Caco-2 (cell line): ENCODE measurements around the gene CDON. TPM values are rescaled to one million over a fixed set of nuclear protein-coding genes. Genes with fewer than 3 reads are reported as not detected.

Experiments
- BruUV-seq: library from RNA; stranded (reverse); fragments of 400-500 nt; replicated peaks from 2 replicates; lab custom pipeline; 2021; lab: Mats Ljungman, UMichigan
- CTCF ChIA-PET: fragments of 300-600 bp; sonication (Branson Sonifier 250); formaldehyde crosslinking; loops from one replicate; lab custom pipeline; 2022; ENCODE audit warnings: antibody characterized with exemption; lab: Charles Lee
- POLR2A ChIA-PET: fragments of 300-600 bp; sonication (Branson Sonifier 250); formaldehyde crosslinking; loops from one replicate; lab custom pipeline; 2022; ENCODE audit warnings: antibody characterized with exemption; lab: Charles Lee
- DNase-seq, 2 experiments: peaks; one replicate each; pipeline versions ENCODE4 v3.0.0 to v3.0.0-alpha.2; 2020 to 2022
- H3K27me3 ChIP-seq: replicated peaks from 2 replicates; pipeline ENCODE4 v1.6.0; 2011; ENCODE audit warnings: low read length; ENCODE audit not compliant: control insufficient read depth, insufficient read depth
- H3K36me3 ChIP-seq: 2 replicates; pipeline ENCODE4 v1.5.1; 2011; ENCODE audit warnings: low read length; ENCODE audit not compliant: control insufficient read depth, insufficient read depth
- H3K4me1 ChIP-seq: fragments of 250-450 bp; sonication (Bioruptor Pico); 2 replicates; pipeline ENCODE4 v1.5.1; 2020; ENCODE audit warnings: mild to moderate bottlenecking
- H3K4me3 ChIP-seq: 2 replicates; pipeline ENCODE4 v1.5.1; 2011; ENCODE audit warnings: low read depth, mild to moderate bottlenecking, control low read depth, low read length
- H3K9me3 ChIP-seq: fragments of 250-450 bp; sonication (Bioruptor Pico); 2 replicates; pipeline ENCODE4 v1.5.1; 2020; ENCODE audit warnings: mild to moderate bottlenecking, moderate library complexity
- H3K27ac Mint-ChIP-seq: one replicate; pipeline ENCODE4 v1.8.0; 2022; ENCODE audit warnings: mixed read lengths; ENCODE audit not compliant: unreplicated experiment
- H3K27me3 Mint-ChIP-seq: one replicate; pipeline ENCODE4 v1.8.0; 2022; ENCODE audit warnings: mixed read lengths; ENCODE audit not compliant: insufficient read depth, unreplicated experiment
- H3K36me3 Mint-ChIP-seq: one replicate; pipeline ENCODE4 v1.8.0; 2022; ENCODE audit warnings: mild to moderate bottlenecking, mixed read lengths; ENCODE audit not compliant: insufficient read depth, unreplicated experiment
- H3K4me1 Mint-ChIP-seq: one replicate; pipeline ENCODE4 v1.8.0; 2022; ENCODE audit warnings: low read depth, mixed read lengths; ENCODE audit not compliant: unreplicated experiment
- H3K4me3 Mint-ChIP-seq: one replicate; pipeline ENCODE4 v1.8.0; 2022; ENCODE audit warnings: mild to moderate bottlenecking, moderate library complexity, mixed read lengths; ENCODE audit not compliant: unreplicated experiment
- H3K9me3 Mint-ChIP-seq: one replicate; pipeline ENCODE4 v1.8.0; 2022; ENCODE audit warnings: mixed read lengths; ENCODE audit not compliant: unreplicated experiment
- intact Hi-C: fragments of 100-400 bp; cut with micrococcal nuclease; formaldehyde crosslinking; loops from one replicate; pipeline ENCODE4 v1.10.0; 2022; ENCODE audit not compliant: unreplicated experiment
- total RNA-seq: library from RNA; stranded (reverse); gene quantifications from 2 replicates; pipeline ENCODE4 v1.2.3, GENCODE V29; 2022
- TF ChIP-seq, protein P1 (sequence below), 2 experiments: fragments of 200-600 bp in 1 of 2; IDR thresholded peaks; 1 replicate in 1 of 2; 2 replicates in 1 of 2; pipeline versions ENCODE4 v1.5.1 to v1.8.0; 2011 to 2022; ENCODE audit warnings: antibody characterized with exemption in 1 of 2, control low read depth in 1 of 2, inconsistent platforms in 1 of 2, low read depth in 1 of 2, low read length in 1 of 2, mild to moderate bottlenecking in 1 of 2, moderate library complexity in 1 of 2; ENCODE audit not compliant: insufficient read depth in 1 of 2, severe bottlenecking in 1 of 2, unreplicated experiment in 1 of 2

The CDON gene
- total RNA-seq, 1 experiment from 2014 or later, result 6.8 TPM

DNA sequence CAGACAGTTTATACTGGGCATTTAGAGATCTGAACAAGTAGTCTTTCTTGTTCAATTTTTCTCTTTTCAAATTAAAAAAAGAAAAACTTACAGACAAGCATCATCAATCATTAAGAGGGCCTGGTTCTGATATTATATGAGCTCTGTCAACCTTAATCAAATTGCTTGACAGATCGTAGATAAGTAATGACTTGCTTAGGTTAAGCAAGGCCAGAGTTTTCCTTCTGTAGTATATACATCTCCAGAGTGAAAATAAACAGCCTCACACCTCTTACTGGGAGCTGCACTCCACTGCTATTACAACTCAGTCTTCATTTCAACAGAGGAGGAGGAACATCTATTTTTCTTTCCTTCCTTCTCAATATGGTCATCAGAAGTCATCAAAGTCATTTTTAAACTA, 13.5 kb downstream of the CDON start:
- no peaks in the 10 kb centered on the region for H3K4me1 ChIP-seq
- H3K36me3 ChIP-seq, result no peaks in the 10 kb centered on the region
- H3K4me3 ChIP-seq, result no peak overlapping the region
- H3K4me1 Mint-ChIP-seq, result no peaks in the 10 kb centered on the region
- CTCF ChIA-PET, result no interaction called here
- H3K4me3 Mint-ChIP-seq, result no peak overlapping the region
- intact Hi-C loops, result no loop called here
- H3K27me3 Mint-ChIP-seq, result peaks cover 9% of the 10 kb centered on the region
- H3K27me3 ChIP-seq, result no peaks in the 10 kb centered on the region
- POLR2A ChIA-PET, result no interaction called here
- no peak for DNase-seq
- TF ChIP-seq, protein P1, sequence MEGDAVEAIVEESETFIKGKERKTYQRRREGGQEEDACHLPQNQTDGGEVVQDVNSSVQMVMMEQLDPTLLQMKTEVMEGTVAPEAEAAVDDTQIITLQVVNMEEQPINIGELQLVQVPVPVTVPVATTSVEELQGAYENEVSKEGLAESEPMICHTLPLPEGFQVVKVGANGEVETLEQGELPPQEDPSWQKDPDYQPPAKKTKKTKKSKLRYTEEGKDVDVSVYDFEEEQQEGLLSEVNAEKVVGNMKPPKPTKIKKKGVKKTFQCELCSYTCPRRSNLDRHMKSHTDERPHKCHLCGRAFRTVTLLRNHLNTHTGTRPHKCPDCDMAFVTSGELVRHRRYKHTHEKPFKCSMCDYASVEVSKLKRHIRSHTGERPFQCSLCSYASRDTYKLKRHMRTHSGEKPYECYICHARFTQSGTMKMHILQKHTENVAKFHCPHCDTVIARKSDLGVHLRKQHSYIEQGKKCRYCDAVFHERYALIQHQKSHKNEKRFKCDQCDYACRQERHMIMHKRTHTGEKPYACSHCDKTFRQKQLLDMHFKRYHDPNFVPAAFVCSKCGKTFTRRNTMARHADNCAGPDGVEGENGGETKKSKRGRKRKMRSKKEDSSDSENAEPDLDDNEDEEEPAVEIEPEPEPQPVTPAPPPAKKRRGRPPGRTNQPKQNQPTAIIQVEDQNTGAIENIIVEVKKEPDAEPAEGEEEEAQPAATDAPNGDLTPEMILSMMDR (IDR thresholded peaks at IDR 0.05; ENCODE audit: insufficient read depth in 1 of 2, low read depth in 1 of 2, low read length in 1 of 2, severe bottlenecking in 1 of 2, unreplicated experiment in 1 of 2), result no peak
- no peaks in the 10 kb centered on the region for H3K36me3 Mint-ChIP-seq
- H3K9me3 Mint-ChIP-seq, result no peaks in the 10 kb centered on the region
- BruUV-seq, result no TSS peak
- no peak overlapping the region for H3K27ac Mint-ChIP-seq
- 0 out of 2 replicates have a peak, but pooled peaks cover 3% of the 10 kb centered on the region for H3K9me3 ChIP-seq

DNA sequence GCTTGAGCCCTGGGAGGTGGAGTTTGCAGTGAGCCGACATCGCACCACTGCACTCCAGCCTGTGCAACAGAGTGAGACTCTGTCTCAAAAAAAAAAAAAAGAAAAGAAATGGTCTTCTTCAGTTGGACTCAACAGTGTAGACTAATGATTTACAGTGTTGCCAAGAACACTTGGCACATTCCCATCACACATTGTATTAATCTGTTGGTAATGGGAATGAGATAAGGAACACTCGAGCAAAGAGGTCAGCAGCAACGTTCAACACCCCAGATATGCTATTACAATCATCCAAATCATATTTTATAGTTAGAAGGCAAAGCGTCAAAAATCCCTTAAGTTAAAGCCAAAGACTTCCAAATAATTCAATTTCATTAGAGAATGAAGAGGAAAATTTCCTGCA, 14.5 kb downstream of the CDON start:
- Mint-ChIP-seq H3K4me3 (no peak overlapping the region), H3K27me3 (peaks cover 7% of the 10 kb centered on the region), H3K36me3 (no peaks in the 10 kb centered on the region), H3K4me1 (no peaks in the 10 kb centered on the region), H3K9me3 (no peaks in the 10 kb centered on the region), H3K27ac (no peak overlapping the region)
- Histone ChIP-seq H3K27me3 (no peaks in the 10 kb centered on the region), H3K36me3 (no peaks in the 10 kb centered on the region), H3K9me3 (0 out of 2 replicates have a peak, but pooled peaks cover 3% of the 10 kb centered on the region), H3K4me1 (no peaks in the 10 kb centered on the region), H3K4me3 (no peak overlapping the region)
- CTCF ChIA-PET, result no interaction called here
- POLR2A ChIA-PET, result no interaction called here
- intact Hi-C loops, result no loop called here
- no peak for DNase-seq
- BruUV-seq, result no TSS peak
- TF ChIP-seq, protein P1 (IDR thresholded peaks at IDR 0.05; ENCODE audit: insufficient read depth in 1 of 2, low read depth in 1 of 2, low read length in 1 of 2, severe bottlenecking in 1 of 2, unreplicated experiment in 1 of 2), result no peak

DNA sequence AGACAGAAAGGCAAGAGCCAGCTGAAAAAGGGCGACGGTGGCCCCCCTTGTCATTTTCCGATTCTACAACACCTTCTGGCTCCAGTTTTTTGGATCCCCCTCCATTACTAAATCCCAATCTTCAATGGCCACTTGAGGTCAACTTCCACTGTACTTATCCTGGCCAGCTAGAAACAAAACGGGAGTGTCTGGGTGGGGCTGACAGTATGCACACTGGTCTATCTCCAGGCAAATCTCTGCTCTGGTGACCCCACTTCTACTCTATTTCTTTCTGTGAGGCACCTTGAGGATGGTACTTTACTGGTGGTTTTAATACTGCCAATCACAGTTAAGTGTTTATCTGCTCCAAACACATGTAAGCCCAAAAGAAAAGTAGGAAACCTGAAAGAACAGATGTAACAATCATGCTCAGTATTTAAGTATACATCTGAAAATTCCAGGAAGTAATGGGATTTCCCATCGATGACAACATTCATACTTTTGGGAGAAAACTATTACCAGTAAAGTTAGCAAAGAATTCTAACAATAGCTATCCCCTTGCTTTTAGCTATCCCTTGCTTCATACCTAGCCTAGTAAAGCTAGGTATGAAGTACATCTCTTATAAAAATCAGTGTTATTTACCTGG, 16.0 kb downstream of the CDON start:
- ChIA-PET POLR2A (no interaction called here), CTCF (no interaction called here)
- no peak overlapping the region for H3K27ac Mint-ChIP-seq
- H3K4me3 ChIP-seq, result no peak overlapping the region
- no peaks in the 10 kb centered on the region for H3K9me3 Mint-ChIP-seq
- TF ChIP-seq, protein P1 (IDR thresholded peaks at IDR 0.05; ENCODE audit: insufficient read depth in 1 of 2, low read depth in 1 of 2, low read length in 1 of 2, severe bottlenecking in 1 of 2, unreplicated experiment in 1 of 2), result no peak
- peaks cover 7% of the 10 kb centered on the region for H3K27me3 Mint-ChIP-seq
- no peaks in the 10 kb centered on the region for H3K36me3 ChIP-seq
- H3K4me1 ChIP-seq, result no peaks in the 10 kb centered on the region
- intact Hi-C loops, result no loop called here
- DNase-seq, result no peak
- H3K4me1 Mint-ChIP-seq, result no peaks in the 10 kb centered on the region
- BruUV-seq, result no TSS peak
- H3K36me3 Mint-ChIP-seq, result no peaks in the 10 kb centered on the region
- H3K27me3 ChIP-seq, result no peaks in the 10 kb centered on the region
- H3K4me3 Mint-ChIP-seq, result no peak overlapping the region
- H3K9me3 ChIP-seq, result 0 out of 2 replicates have a peak, but pooled peaks cover 3% of the 10 kb centered on the region
